Stomach (tissue), 4 donors: Measurements from ENCODE around the gene AIF1.

Source experiments
- EP300 ChIP-seq: sonication (generic); formaldehyde crosslinking; IDR thresholded peaks from one replicate; pipeline ENCODE4 v1.6.1; 2017; ENCODE audit warnings: antibody characterized with exemption
- POLR2A ChIP-seq, 4 donors: fragments of 450-650 bp; IDR thresholded peaks; one replicate each; pipeline ENCODE4 v1.6.1; 2016; ENCODE audit warnings: antibody characterized with exemption in 4 of 4, control low read depth in 2 of 4, mild to moderate bottlenecking in 1 of 4, moderate library complexity in 1 of 4
- POLR2AphosphoS5 ChIP-seq, 3 donors: sonication (generic); formaldehyde crosslinking; IDR thresholded peaks; one replicate each; pipeline ENCODE4 v1.6.1; 2016; ENCODE audit warnings: antibody characterized with exemption in 3 of 3
- TF ChIP-seq, protein P1 (sequence below), 7 experiments: fragments of 450-650 bp in 4 of 7; fragments of 200-600 bp in 3 of 7; sonication (generic) in 3 of 7; IDR thresholded peaks; one replicate each; pipeline ENCODE4 v1.5.1; 2016 to 2019; ENCODE audit warnings: antibody characterized with exemption in 7 of 7, control low read depth in 2 of 7, mild to moderate bottlenecking in 1 of 7

- TF ChIP-seq, protein P1, sequence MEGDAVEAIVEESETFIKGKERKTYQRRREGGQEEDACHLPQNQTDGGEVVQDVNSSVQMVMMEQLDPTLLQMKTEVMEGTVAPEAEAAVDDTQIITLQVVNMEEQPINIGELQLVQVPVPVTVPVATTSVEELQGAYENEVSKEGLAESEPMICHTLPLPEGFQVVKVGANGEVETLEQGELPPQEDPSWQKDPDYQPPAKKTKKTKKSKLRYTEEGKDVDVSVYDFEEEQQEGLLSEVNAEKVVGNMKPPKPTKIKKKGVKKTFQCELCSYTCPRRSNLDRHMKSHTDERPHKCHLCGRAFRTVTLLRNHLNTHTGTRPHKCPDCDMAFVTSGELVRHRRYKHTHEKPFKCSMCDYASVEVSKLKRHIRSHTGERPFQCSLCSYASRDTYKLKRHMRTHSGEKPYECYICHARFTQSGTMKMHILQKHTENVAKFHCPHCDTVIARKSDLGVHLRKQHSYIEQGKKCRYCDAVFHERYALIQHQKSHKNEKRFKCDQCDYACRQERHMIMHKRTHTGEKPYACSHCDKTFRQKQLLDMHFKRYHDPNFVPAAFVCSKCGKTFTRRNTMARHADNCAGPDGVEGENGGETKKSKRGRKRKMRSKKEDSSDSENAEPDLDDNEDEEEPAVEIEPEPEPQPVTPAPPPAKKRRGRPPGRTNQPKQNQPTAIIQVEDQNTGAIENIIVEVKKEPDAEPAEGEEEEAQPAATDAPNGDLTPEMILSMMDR (IDR thresholded peaks at IDR 0.05): no peak
- TF ChIP-seq POLR2AphosphoS5 (IDR thresholded peaks at IDR 0.05) (no peak), POLR2A (IDR thresholded peaks at IDR 0.05) (no peak), EP300 (no peak)
These were observed 14.0 kb downstream of the AIF1 start for GRCh38 chr6:31629014-31629413.
